ENCODE results near the gene EFNA4. TPM values are rescaled to one million over a fixed set of nuclear protein-coding genes. Genes with fewer than 3 reads are reported as not detected.
A peak's percentile ranks its signal among the peaks of the same experiment; 100 is the strongest.

EFNA4 gene
- total RNA-seq, 2 experiments from 2014 or later, result 3.3 to 4.5 TPM

DNA sequence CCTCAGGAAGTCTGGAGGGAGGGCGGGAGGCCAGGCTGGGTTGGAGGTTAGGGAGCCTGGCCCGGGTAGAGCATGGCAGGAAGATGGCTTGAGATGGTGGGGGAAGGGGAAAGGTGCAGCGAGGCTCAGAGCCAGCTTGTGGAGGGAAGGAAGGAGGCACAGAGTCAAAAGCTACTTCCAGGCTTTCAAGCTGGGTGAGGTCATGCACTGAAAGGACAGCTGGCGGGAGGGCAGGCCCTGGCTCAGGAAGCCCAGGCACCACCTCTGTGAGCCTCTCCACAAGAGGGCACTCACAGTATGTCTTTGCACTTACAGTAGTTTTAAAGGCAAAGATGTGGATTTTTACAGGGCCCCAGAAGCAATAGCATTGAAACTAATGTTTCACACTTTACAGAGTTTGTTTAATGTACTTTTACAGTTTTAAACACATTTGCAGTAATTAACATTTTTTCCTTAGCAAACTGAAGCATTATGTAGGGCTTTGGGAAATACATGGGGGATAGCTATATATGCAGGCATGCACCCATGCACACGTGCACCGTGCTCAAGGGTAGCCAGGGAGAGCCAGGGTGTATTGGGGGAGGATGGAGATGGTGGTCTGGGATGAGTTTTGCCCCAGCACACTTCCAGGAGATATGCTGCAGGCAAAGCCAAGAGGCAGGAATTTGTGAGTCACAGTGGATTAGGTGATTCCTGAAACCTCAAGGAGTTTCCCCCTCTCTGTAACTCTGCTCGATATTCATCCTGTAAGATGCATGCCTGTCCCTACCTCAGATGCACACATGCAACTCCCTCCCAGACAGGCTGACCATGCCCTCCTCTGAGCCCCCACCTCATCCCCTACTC lies 18.5 kb upstream of the EFNA4 start:
- intact Hi-C loops (cut with micrococcal nuclease), result loop anchor here (1.0 kb wide), 2 partner anchors 16 to 39 kb away; no protein-coding TSS in a partner anchor
- H3K9me3 Mint-ChIP-seq, result no peaks in the 10 kb centered on the region

GRCh38 chr1:155048449-155049334 lies 14.8 kb upstream of the EFNA4 start:
- Mint-ChIP-seq H3K27me3 (ENCODE audit: low read depth) (no peaks in the 10 kb centered on the region), H3K36me3 (ENCODE audit: low read depth) (no peaks in the 10 kb centered on the region), H3K4me3 (no peak overlapping the region), H3K4me1 (ENCODE audit: low read depth) (peaks cover 36% of the 10 kb centered on the region), H3K27ac (no peak overlapping the region), H3K9me3 (no peaks in the 10 kb centered on the region)
- no peak for DNase-seq
- CTCF ChIA-PET, result interaction anchor here (0.6 to 11.4 kb wide), 5 partner anchors 14 to 1074 kb away, joined by 3 to 197 read pairs (median 4); partner anchors contain the start of gene EFNA4
- intact Hi-C loops (cut with micrococcal nuclease), result no loop called here

More for the DNA sequence above, 18.5 kb upstream of the EFNA4 start:
- peak; percentile 79 for DNase-seq
- H3K27me3 Mint-ChIP-seq (ENCODE audit: low read depth), result no peaks in the 10 kb centered on the region
- peaks cover 19% of the 10 kb centered on the region for H3K4me1 Mint-ChIP-seq (ENCODE audit: low read depth)
- CTCF ChIA-PET, result interaction anchor here (0.6 to 11.4 kb wide), 21 partner anchors 9 to 641 kb away, joined by 3 to 197 read pairs (median 4); partner anchors contain the start of genes EFNA4 and KRTCAP2
- H3K27ac Mint-ChIP-seq, result no peak overlapping the region
- H3K36me3 Mint-ChIP-seq (ENCODE audit: low read depth), result no peaks in the 10 kb centered on the region
- H3K4me3 Mint-ChIP-seq, result no peak overlapping the region

- intact Hi-C loops (cut with micrococcal nuclease), result loop anchor here (1.0 to 2.0 kb wide), 2 partner anchors 33 to 76 kb away; partner anchors contain the start of gene CKS1B
Measured at GRCh38 chr1:155049651-155050559, 13.6 kb upstream of the EFNA4 start.

GRCh38 chr1:155050560-155051341 lies 12.8 kb upstream of the EFNA4 start, which contains the start of gene ADAM15:
Gene ADAM15, plus strand, starts transcription at chr1:155051316. Its CDS starts 71 bp downstream, at chr1:155051387.
- peak; percentile 85 for DNase-seq
- peaks cover 24% of the 10 kb centered on the region for H3K4me1 Mint-ChIP-seq (ENCODE audit: low read depth)
- H3K4me3 Mint-ChIP-seq, result peak within 1 kb of the TSS; percentile 84
- intact Hi-C loops (cut with micrococcal nuclease), result loop anchor here (1.0 to 2.0 kb wide), 6 partner anchors 11 to 95 kb away; partner anchors contain the start of gene CKS1B
- H3K36me3 Mint-ChIP-seq (ENCODE audit: low read depth), result peaks cover 4% of the 10 kb centered on the region
- CTCF ChIA-PET, result interaction anchor here (0.6 to 11.4 kb wide), 24 partner anchors 10 to 382 kb away, joined by 3 to 197 read pairs (median 4); partner anchors contain the start of genes EFNA4, FLAD1, KRTCAP2 and LENEP
- no peaks in the 10 kb centered on the region for H3K27me3 Mint-ChIP-seq (ENCODE audit: low read depth)
- no peaks in the 10 kb centered on the region for H3K9me3 Mint-ChIP-seq
- H3K27ac Mint-ChIP-seq, result no peak within 1 kb of the TSS

More at GRCh38 chr1:155049651-155050559, 13.6 kb upstream of the EFNA4 start:
- peaks cover 4% of the 10 kb centered on the region for H3K36me3 Mint-ChIP-seq (ENCODE audit: low read depth)
- DNase-seq, result no peak
- no peaks in the 10 kb centered on the region for H3K27me3 Mint-ChIP-seq (ENCODE audit: low read depth)
- CTCF ChIA-PET, result interaction anchor here (0.7 to 11.4 kb wide), 13 partner anchors 9 to 1075 kb away, joined by 3 to 197 read pairs (median 4); partner anchors contain the start of gene EFNA4
- H3K27ac Mint-ChIP-seq, result peak overlapping the region; percentile 32
- peaks cover 30% of the 10 kb centered on the region for H3K4me1 Mint-ChIP-seq (ENCODE audit: low read depth)
- H3K9me3 Mint-ChIP-seq, result no peaks in the 10 kb centered on the region
- H3K4me3 Mint-ChIP-seq, result peak overlapping the region; percentile 84

- intact Hi-C loops (cut with micrococcal nuclease), result loop anchor here (1.0 to 2.0 kb wide), 5 partner anchors 10 to 96 kb away; no protein-coding TSS in a partner anchor
Measured at GRCh38 chr1:155051342-155051776, 12.2 kb upstream of the EFNA4 start.

GRCh38 chr1:155051777-155052398 lies 11.7 kb upstream of the EFNA4 start:
- H3K9me3 Mint-ChIP-seq, result no peaks in the 10 kb centered on the region
- CTCF ChIA-PET, result interaction anchor here (0.9 to 11.4 kb wide), 12 partner anchors 11 to 442 kb away, joined by 3 to 197 read pairs (median 3); partner anchors contain the start of genes EFNA4, FLAD1, KRTCAP2 and SHC1
- H3K27me3 Mint-ChIP-seq (ENCODE audit: low read depth), result no peaks in the 10 kb centered on the region
- intact Hi-C loops (cut with micrococcal nuclease), result loop anchor here (1.0 to 2.0 kb wide), 5 partner anchors 9 to 97 kb away; no protein-coding TSS in a partner anchor
- H3K4me1 Mint-ChIP-seq (ENCODE audit: low read depth), result peaks cover 23% of the 10 kb centered on the region
- H3K27ac Mint-ChIP-seq, result no peak overlapping the region
- H3K4me3 Mint-ChIP-seq, result peak overlapping the region; percentile 83
- peaks cover 4% of the 10 kb centered on the region for H3K36me3 Mint-ChIP-seq (ENCODE audit: low read depth)
- DNase-seq, result peak; percentile 53

More at GRCh38 chr1:155051342-155051776, 12.2 kb upstream of the EFNA4 start:
- Mint-ChIP-seq H3K4me1 (ENCODE audit: low read depth) (peaks cover 23% of the 10 kb centered on the region), H3K27me3 (ENCODE audit: low read depth) (no peaks in the 10 kb centered on the region), H3K9me3 (no peaks in the 10 kb centered on the region), H3K4me3 (peak overlapping the region; percentile 83), H3K36me3 (ENCODE audit: low read depth) (peaks cover 4% of the 10 kb centered on the region), H3K27ac (no peak overlapping the region)
- CTCF ChIA-PET, result interaction anchor here (0.8 to 11.4 kb wide), 23 partner anchors 10 to 382 kb away, joined by 3 to 197 read pairs (median 4); partner anchors contain the start of genes EFNA4, FLAD1, KRTCAP2 and LENEP
- DNase-seq, result no peak

DNA sequence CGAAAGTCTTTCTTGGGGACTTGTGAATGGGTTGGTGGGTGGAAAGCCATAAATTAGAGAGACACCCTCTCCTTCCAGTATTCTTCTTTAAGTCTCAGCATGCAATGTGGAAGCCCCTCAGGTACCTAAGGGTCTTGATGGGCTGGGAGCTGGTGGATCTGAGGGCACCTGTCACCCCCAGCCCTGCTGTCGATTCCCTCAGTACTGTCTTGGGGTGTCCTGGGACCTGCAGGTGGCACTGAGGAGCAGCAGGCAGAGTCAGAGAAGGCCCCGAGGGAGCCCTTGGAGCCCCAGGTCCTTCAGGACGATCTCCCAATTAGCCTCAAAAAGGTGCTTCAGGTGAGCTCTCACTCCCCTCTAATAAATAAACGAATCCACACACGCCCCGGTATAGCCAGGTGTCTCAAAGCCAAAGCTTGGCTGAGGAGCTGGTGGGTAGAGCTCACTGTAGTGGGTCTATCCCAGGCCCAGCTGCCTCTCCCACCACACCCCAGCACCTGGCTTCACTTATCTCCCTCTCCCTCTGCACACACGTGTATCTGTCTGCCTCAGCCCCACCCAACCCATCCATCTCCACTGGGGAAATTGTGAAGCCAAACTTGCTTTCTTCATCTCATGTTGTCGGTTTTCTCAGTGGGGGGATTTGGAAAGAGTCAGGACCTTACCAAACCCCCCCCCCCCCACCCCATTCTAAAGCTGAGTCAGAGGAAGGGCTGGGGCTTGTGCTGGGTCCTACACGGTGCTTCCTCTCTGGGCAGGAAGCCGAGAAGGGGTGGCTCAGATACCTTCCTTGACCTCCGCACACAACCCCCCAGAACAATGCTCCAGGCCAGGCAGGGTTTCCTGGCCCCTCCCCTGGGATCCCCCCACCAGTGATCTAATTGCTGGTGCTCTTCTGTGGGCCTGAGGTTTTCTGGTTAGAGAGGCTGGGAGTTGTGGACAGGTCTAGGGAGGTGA lies 10.8 kb upstream of the EFNA4 start:
- Mint-ChIP-seq H3K27ac (no peak overlapping the region), H3K27me3 (ENCODE audit: low read depth) (no peaks in the 10 kb centered on the region), H3K36me3 (ENCODE audit: low read depth) (peaks cover 4% of the 10 kb centered on the region), H3K9me3 (no peaks in the 10 kb centered on the region), H3K4me3 (peak overlapping the region; percentile 83), H3K4me1 (ENCODE audit: low read depth) (peaks cover 23% of the 10 kb centered on the region)
- peak; percentile 37 for DNase-seq
- intact Hi-C loops (cut with micrococcal nuclease), result no loop called here
- CTCF ChIA-PET, result interaction anchor here (0.9 to 11.4 kb wide), 12 partner anchors 8 to 443 kb away, joined by 3 to 197 read pairs (median 3); partner anchors contain the start of genes EFNA4, KRTCAP2 and SHC1

GRCh38 chr1:155053531-155054105 lies 9.9 kb upstream of the EFNA4 start:
- Mint-ChIP-seq H3K27ac (no peak overlapping the region), H3K27me3 (ENCODE audit: low read depth) (no peaks in the 10 kb centered on the region)
- CTCF ChIA-PET, result interaction anchor here (1.0 to 11.4 kb wide), 9 partner anchors 9 to 109 kb away, joined by 3 to 197 read pairs (median 3); partner anchors contain the start of genes EFNA3 and EFNA4

GRCh38 chr1:155057104-155057503 lies 6.4 kb upstream of the EFNA4 start:
- Mint-ChIP-seq H3K9me3 (no peaks in the 10 kb centered on the region), H3K27me3 (ENCODE audit: low read depth) (no peaks in the 10 kb centered on the region), H3K36me3 (ENCODE audit: low read depth) (peaks cover 4% of the 10 kb centered on the region), H3K4me1 (ENCODE audit: low read depth) (peaks cover 20% of the 10 kb centered on the region), H3K4me3 (no peak overlapping the region), H3K27ac (no peak overlapping the region)
- CTCF ChIA-PET, result interaction anchor here (0.8 to 15.0 kb wide), 6 partner anchors 9 to 96 kb away, joined by 3 to 197 read pairs (median 4); partner anchors contain the start of genes ADAM15 and PYGO2
- DNase-seq, result no peak
- intact Hi-C loops (cut with micrococcal nuclease), result no loop called here

More at GRCh38 chr1:155053531-155054105, 9.9 kb upstream of the EFNA4 start:
- Mint-ChIP-seq H3K4me1 (ENCODE audit: low read depth) (peaks cover 23% of the 10 kb centered on the region), H3K9me3 (no peaks in the 10 kb centered on the region), H3K36me3 (ENCODE audit: low read depth) (peaks cover 4% of the 10 kb centered on the region), H3K4me3 (no peak overlapping the region)
- intact Hi-C loops (cut with micrococcal nuclease), result no loop called here
- no peak for DNase-seq
